ENCODE measurements around the gene CDH13.

The CDH13 gene

GRCh38 chr16:83516931-83517330, 890.2 kb downstream of the CDH13 start:
- no peak for TF ChIP-seq CTCF (IDR thresholded peaks at IDR 0.05; ENCODE audit: low read depth, low read length, missing control alignments)
- no peak overlapping the region for H3K4me3 ChIP-seq (ENCODE audit: low read depth, low read length)
- in situ Hi-C loops (cut with HindIII; ENCODE audit: low sequenced_read_pairs), result no loop called here
- DNase-seq (ENCODE audit: low read depth), result no peak

DNA sequence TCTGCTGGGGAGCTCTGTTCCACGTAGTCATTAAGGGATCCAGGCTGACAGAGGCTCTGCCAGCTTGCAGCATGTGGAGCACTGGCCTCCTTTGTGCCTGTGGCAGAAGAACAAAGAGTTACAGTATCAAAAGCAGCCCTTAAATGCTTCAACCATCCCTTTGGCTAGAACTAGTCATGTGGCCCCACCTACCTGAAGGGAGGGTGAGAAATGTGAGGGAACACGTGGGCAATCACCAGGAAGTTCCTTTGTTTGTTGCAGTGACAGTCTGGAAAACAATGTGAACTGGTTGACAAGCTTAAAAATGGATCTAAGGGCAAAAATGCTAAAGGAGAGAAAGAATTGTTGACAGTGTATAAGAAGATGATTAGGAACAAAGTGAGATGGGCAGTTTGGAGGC, 890.6 kb downstream of the CDH13 start:
- no peak for DNase-seq (ENCODE audit: low read depth)
- in situ Hi-C loops (cut with HindIII; ENCODE audit: low sequenced_read_pairs), result no loop called here
- no peak for TF ChIP-seq CTCF (IDR thresholded peaks at IDR 0.05; ENCODE audit: low read depth, low read length, missing control alignments)
- H3K4me3 ChIP-seq (ENCODE audit: low read depth, low read length), result no peak overlapping the region

GRCh38 chr16:83520596-83520995, 893.8 kb downstream of the CDH13 start:
- H3K4me3 ChIP-seq (ENCODE audit: low read depth, low read length), result no peak overlapping the region
- in situ Hi-C loops (cut with HindIII; ENCODE audit: low sequenced_read_pairs), result no loop called here
- DNase-seq (ENCODE audit: low read depth), result no peak
- no peak for TF ChIP-seq CTCF (IDR thresholded peaks at IDR 0.05; ENCODE audit: low read depth, low read length, missing control alignments)

DNA sequence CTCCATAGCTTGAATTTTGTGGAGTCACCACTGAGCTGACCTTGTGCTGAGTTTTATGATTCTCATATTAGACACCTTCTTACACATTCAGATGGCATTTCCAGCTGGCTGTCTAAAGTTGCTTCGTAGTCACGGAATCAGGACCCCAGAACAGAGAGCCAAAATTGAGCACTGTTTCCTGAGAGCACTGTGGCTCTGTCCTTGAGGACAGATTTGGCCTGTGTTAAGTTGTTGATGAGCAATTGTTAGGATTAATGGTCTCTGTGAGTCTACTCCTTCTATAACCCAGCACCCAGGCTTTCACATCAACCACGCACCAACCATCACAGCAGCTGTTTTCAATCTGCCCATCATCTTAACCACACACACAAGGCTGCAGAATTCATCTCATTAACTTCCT, 903.5 kb downstream of the CDH13 start:
- no peak for TF ChIP-seq CTCF (IDR thresholded peaks at IDR 0.05; ENCODE audit: low read depth, low read length, missing control alignments)
- DNase-seq (ENCODE audit: low read depth), result no peak
- in situ Hi-C loops (cut with HindIII; ENCODE audit: low sequenced_read_pairs), result no loop called here
- no peak overlapping the region for H3K4me3 ChIP-seq (ENCODE audit: low read depth, low read length)

- in situ Hi-C loops (cut with HindIII; ENCODE audit: low sequenced_read_pairs), result no loop called here
These were observed 905.9 kb downstream of the CDH13 start for GRCh38 chr16:83532634-83533033.

DNA sequence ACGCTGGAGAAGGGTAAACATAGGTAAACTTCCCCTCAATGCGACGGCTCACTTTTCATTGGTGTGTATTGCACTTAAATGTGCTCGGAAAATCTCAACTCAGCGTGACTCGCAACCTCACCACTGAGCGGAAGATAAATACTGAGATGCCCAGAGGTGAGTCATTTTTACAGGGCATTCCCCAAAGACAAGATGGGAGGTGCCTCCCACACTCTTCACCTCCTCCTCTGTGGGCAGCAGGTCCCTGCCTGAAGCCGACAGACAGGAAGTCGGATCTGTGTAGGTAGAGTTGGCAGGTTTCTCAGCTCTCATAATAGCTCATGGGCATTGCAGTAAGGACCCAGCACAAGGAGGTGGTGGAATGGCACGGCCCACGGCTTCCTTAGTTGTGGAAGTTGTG, 906.4 kb downstream of the CDH13 start:
- no peak for TF ChIP-seq CTCF (IDR thresholded peaks at IDR 0.05; ENCODE audit: low read depth, low read length, missing control alignments)
- H3K4me3 ChIP-seq (ENCODE audit: low read depth, low read length), result no peak overlapping the region
- in situ Hi-C loops (cut with HindIII; ENCODE audit: low sequenced_read_pairs), result no loop called here
- no peak for DNase-seq (ENCODE audit: low read depth)

More at GRCh38 chr16:83532634-83533033, 905.9 kb downstream of the CDH13 start:
- no peak for DNase-seq (ENCODE audit: low read depth)
- no peak overlapping the region for H3K4me3 ChIP-seq (ENCODE audit: low read depth, low read length)
- no peak for TF ChIP-seq CTCF (IDR thresholded peaks at IDR 0.05; ENCODE audit: low read depth, low read length, missing control alignments)

DNA sequence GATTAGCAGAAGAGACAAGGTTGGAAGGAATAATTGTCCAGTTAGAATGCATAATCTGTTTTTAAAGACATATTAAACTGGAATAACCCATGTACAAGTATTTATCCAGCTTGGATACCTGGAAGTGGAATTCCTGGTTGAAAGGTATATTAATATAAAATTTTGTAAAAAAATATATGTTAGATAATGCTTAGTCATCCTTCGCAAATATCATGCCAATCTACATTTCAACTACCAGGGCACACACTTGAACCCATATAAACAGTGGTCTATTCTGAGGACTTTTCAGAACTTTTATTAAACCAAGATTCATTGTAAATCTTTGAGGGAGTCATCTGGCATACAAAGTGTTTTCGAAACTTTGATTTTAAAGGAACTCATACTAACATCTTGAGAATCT, 911.9 kb downstream of the CDH13 start:
- in situ Hi-C loops (cut with HindIII; ENCODE audit: low sequenced_read_pairs), result no loop called here
- no peak for DNase-seq (ENCODE audit: low read depth)
- no peak overlapping the region for H3K4me3 ChIP-seq (ENCODE audit: low read depth, low read length)
- no peak for TF ChIP-seq CTCF (IDR thresholded peaks at IDR 0.05; ENCODE audit: low read depth, low read length, missing control alignments)
